Nephron progenitor cell (in vitro differentiated cells): Measurements from ENCODE around the gene SCUBE2.
A peak's percentile ranks its signal among the peaks of the same experiment; 100 is the strongest.

Source experiments
- DNase-seq: peaks from one replicate; pipeline ENCODE4 v3.0.0; 2021
- H3K27ac Mint-ChIP-seq: 2 replicates; pipeline ENCODE4 v1.8.0; 2021; ENCODE audit warnings: mild to moderate bottlenecking, moderate library complexity, mixed read lengths
- H3K27me3 Mint-ChIP-seq: 2 replicates; pipeline ENCODE4 v1.8.0; 2021; ENCODE audit warnings: mild to moderate bottlenecking, low read depth, mixed read lengths; ENCODE audit not compliant: poor library complexity
- H3K36me3 Mint-ChIP-seq: 2 replicates; pipeline ENCODE4 v1.8.0; 2021; ENCODE audit warnings: low read depth, mixed read lengths
- H3K4me1 Mint-ChIP-seq: 2 replicates; pipeline ENCODE4 v1.8.0; 2021; ENCODE audit warnings: mixed read lengths
- H3K4me3 Mint-ChIP-seq: 2 replicates; pipeline ENCODE4 v1.8.0; 2021; ENCODE audit warnings: mild to moderate bottlenecking, moderate library complexity, mixed read lengths
- H3K9me3 Mint-ChIP-seq: 2 replicates; pipeline ENCODE4 v1.8.0; 2021; ENCODE audit warnings: mild to moderate bottlenecking, moderate library complexity, mixed read lengths
- TF ChIP-seq, protein P1 (sequence below): fragments of 200-600 bp; sonication (generic); IDR thresholded peaks from 2 replicates; pipeline ENCODE4 v1.5.0; 2021; ENCODE audit warnings: antibody characterized with exemption

SCUBE2 gene

DNA sequence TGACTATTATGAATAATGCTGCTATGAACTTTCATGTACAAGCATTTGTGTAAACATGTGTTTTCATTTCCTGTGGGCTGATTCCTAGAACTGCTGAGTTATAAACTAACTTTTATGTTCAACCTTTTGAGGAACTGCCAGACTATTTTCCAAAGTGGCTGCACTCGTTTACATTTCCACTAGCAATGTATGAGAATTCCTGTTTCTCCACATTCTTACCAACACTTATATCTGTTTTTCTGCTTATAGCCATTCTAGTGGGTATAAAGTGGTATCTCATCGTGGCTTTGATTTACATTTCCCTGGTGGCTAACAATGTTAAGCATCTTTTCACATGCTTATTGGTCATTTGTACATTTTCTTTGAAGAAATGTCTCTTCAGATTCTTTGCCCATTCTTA is 35.2 kb upstream of the SCUBE2 start:
- TF ChIP-seq, protein P1, sequence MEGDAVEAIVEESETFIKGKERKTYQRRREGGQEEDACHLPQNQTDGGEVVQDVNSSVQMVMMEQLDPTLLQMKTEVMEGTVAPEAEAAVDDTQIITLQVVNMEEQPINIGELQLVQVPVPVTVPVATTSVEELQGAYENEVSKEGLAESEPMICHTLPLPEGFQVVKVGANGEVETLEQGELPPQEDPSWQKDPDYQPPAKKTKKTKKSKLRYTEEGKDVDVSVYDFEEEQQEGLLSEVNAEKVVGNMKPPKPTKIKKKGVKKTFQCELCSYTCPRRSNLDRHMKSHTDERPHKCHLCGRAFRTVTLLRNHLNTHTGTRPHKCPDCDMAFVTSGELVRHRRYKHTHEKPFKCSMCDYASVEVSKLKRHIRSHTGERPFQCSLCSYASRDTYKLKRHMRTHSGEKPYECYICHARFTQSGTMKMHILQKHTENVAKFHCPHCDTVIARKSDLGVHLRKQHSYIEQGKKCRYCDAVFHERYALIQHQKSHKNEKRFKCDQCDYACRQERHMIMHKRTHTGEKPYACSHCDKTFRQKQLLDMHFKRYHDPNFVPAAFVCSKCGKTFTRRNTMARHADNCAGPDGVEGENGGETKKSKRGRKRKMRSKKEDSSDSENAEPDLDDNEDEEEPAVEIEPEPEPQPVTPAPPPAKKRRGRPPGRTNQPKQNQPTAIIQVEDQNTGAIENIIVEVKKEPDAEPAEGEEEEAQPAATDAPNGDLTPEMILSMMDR, result no peak
- H3K36me3 Mint-ChIP-seq, result peaks cover 23% of the 10 kb centered on the region
- no peaks in the 10 kb centered on the region for H3K4me1 Mint-ChIP-seq
- peaks cover 5% of the 10 kb centered on the region for H3K27me3 Mint-ChIP-seq
- no peak for DNase-seq
- no peak overlapping the region for H3K4me3 Mint-ChIP-seq
- H3K9me3 Mint-ChIP-seq, result peaks cover 4% of the 10 kb centered on the region
- no peak overlapping the region for H3K27ac Mint-ChIP-seq

DNA sequence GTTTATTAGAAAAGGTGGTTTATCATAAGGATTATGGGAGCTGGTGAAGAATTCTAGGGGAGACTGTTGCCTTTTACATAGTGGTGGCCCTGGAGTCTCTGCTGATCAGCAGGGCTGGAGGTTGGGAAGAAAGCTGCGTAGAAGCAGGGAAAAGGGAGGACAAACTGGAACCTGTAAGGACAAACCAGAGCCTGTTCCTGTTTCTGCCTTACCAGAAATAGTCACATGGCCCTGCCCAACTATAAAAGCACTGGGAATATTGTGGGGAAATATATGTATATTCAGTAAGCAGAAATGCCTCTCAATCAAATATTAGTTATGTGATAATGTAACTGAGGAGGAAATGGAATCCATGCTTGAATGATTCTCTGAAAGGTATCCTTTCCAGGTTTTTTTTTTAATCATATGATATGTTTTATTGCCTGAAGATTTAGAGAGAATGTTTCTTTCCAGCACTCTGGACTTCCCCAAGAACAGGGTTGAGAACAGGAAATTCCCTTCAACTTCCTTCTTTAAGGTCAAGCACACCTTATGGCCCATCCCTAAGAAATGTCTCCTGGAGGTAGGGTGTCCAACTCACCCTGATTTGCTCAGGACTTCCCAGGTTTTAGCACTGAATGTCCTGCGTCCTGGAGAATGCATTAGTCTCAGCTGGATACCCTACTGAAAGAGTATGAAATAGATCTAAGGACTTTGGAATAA is 33.9 kb upstream of the SCUBE2 start:
- no peak for DNase-seq
- H3K4me3 Mint-ChIP-seq, result no peak overlapping the region
- H3K27me3 Mint-ChIP-seq, result peaks cover 5% of the 10 kb centered on the region
- peaks cover 6% of the 10 kb centered on the region for H3K4me1 Mint-ChIP-seq
- peaks cover 4% of the 10 kb centered on the region for H3K9me3 Mint-ChIP-seq
- TF ChIP-seq, protein P1, result no peak
- H3K36me3 Mint-ChIP-seq, result peaks cover 23% of the 10 kb centered on the region
- peak overlapping the region; percentile 15 for H3K27ac Mint-ChIP-seq

DNA sequence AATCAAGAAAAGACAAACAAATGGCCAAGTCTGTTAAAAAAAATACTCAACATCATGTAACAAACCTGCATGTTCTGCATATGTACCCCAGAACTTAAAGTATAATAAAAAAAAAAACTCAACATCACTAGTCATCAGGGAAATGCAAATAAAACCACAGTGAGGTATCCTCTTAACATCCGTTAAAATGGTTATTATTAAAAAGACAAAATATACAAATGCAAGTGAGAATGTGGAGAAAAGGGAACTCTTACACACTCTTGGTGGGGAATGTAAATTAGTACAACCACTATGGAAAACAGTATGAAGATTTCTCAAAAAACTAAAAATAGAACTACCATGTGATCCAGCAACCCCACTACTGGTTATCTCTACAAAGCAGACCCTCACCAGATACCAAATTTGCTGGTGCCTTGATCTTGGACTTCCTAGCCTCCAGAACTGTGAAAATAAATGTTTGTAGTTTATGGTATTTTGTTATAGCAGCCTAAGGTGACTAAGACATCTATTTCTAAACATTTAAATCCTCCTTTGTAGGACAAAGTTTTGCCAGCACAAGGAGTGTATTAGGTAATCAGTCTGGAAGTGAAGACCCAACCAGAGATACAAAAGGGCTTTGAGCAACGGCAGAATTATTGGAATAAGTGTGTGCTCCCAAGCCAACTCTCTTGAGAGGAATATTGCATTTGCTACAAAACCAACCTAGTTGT is 32.4 kb upstream of the SCUBE2 start:
- Mint-ChIP-seq H3K27ac (no peak overlapping the region), H3K4me3 (no peak overlapping the region)

DNA sequence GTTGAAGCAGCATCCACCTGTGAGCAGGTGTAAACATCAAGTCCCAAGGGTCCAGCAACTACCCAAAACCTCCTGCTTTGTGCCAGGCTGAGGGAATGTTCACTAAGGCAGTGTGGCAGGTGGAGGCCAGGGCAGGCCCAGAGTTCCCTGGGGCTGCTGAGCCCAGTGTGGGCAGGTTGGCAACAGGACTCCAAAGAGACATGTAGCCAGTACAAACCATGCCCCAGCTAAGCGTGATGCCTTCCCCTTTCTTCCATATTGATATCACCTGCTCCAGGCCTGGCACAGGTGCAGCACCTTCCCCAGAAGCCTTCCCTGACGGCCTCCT is 30.0 kb upstream of the SCUBE2 start:
- H3K27ac Mint-ChIP-seq, result no peak overlapping the region
- H3K27me3 Mint-ChIP-seq, result peaks cover 5% of the 10 kb centered on the region
- peaks cover 8% of the 10 kb centered on the region for H3K36me3 Mint-ChIP-seq
- DNase-seq, result no peak
- H3K9me3 Mint-ChIP-seq, result no peaks in the 10 kb centered on the region
- TF ChIP-seq, protein P1, result no peak
- H3K4me3 Mint-ChIP-seq, result no peak overlapping the region
- H3K4me1 Mint-ChIP-seq, result peaks cover 6% of the 10 kb centered on the region

More for the DNA sequence above, 32.4 kb upstream of the SCUBE2 start:
- Mint-ChIP-seq H3K4me1 (peaks cover 6% of the 10 kb centered on the region), H3K36me3 (peaks cover 14% of the 10 kb centered on the region), H3K9me3 (peaks cover 4% of the 10 kb centered on the region), H3K27me3 (peaks cover 5% of the 10 kb centered on the region)
- TF ChIP-seq, protein P1, result no peak
- DNase-seq, result no peak

DNA sequence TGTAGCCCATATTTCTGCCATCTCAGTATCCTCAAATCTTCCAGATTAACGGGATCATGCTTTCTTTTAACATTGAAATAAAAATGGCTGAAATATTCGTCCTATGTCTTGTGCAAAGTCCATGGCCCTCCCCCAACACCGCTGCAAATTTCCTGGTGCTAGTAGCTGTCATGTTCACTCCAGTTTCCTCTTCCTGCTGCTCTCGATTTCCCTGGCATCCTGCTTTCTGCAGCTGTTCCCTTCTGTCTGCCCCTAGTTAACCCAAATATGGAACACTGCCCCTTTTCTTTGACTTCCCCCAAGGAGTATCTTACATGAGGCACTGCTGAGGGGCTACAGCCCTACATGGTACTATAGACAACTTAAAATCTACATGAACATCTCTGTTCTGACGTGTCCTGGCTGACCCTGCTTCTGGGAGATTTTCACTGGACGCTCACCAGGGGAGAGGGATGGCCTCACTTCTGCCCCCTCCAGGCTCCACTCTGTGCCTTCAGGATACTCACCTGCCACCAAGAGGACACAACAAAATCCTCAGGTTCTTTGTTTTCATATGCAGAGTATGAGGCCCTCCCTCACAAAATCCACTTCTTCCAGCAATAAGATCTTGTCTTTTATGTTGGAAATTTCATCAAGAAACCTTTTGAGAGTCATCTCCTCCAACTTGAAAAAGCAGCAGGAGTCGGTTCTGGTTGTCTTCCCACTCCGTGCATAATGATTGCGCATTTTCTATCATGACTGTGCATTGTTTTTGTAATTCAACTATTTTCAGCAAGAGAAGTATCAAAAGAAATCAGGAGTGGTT is 29.5 kb upstream of the SCUBE2 start:
- Mint-ChIP-seq H3K4me3 (peak overlapping the region; percentile 40), H3K27me3 (peaks cover 5% of the 10 kb centered on the region), H3K4me1 (peaks cover 6% of the 10 kb centered on the region), H3K9me3 (no peaks in the 10 kb centered on the region), H3K36me3 (peaks cover 8% of the 10 kb centered on the region), H3K27ac (peak overlapping the region; percentile 13)
- TF ChIP-seq, protein P1, result peak; percentile 61
- DNase-seq, result peak; percentile 40
